Esophagus squamous epithelium (tissue), 5 donors: ENCODE results near the gene WNT5A. TPM values are rescaled to one million over a fixed set of nuclear protein-coding genes. Genes with fewer than 3 reads are reported as not detected.

ENCODE experiments used
- DNase-seq: peaks from one replicate; lab custom pipeline; 2025; lab: John Stamatoyannopoulos, UW
- H3K27ac ChIP-seq, 4 donors: fragments of 200-600 bp; sonication (generic); one replicate each; pipeline ENCODE4 v1.5.1; 2016 to 2019; ENCODE audit warnings: mild to moderate bottlenecking in 1 of 4
- H3K27me3 ChIP-seq, 4 donors: fragments of 200-600 bp; sonication (generic); 1 replicate in 3 of 4; 2 replicates in 1 of 4; pipeline versions ENCODE4 v1.5.1 to v1.6.0; 2017 to 2021; ENCODE audit warnings: antibody characterized with exemption in 1 of 4
- H3K36me3 ChIP-seq, 3 donors: fragments of 200-600 bp; sonication (generic); one replicate each; pipeline ENCODE4 v1.5.1; 2016 to 2019
- H3K4me1 ChIP-seq, 3 donors: fragments of 200-600 bp; sonication (generic); one replicate each; pipeline ENCODE4 v1.5.1; 2017 to 2019
- H3K4me3 ChIP-seq, 4 donors: fragments of 200-600 bp; sonication (generic); 1 replicate in 3 of 4; 2 replicates in 1 of 4; pipeline ENCODE4 v1.5.1; 2016 to 2019; ENCODE audit warnings: mild to moderate bottlenecking in 2 of 4, moderate library complexity in 1 of 4
- H3K9me3 ChIP-seq, 3 donors: fragments of 200-600 bp; sonication (generic); one replicate each; pipeline ENCODE4 v1.5.1; 2016 to 2019
- CTCF ChIP-seq, 6 experiments: fragments of 450-650 bp in 4 of 6; fragments of 200-600 bp in 2 of 6; sonication (generic) in 2 of 6; IDR thresholded peaks; one replicate each; pipeline ENCODE4 v1.5.1; 2016 to 2019; ENCODE audit warnings: antibody characterized with exemption in 6 of 6, mild to moderate bottlenecking in 4 of 6, moderate library complexity in 4 of 6
- POLR2A ChIP-seq, 4 donors: fragments of 450-650 bp; IDR thresholded peaks; one replicate each; pipeline ENCODE4 v1.6.1; 2017; ENCODE audit warnings: antibody characterized with exemption in 4 of 4, mild to moderate bottlenecking in 4 of 4, moderate library complexity in 3 of 4
- WGBS, 2 donors: methylation state at CpG; one replicate each; pipeline ENCODE4 v1.1.5; 2018; 5-methylcytosine and 5-hydroxymethylcytosine counted together
- intact Hi-C: fragments of 100-400 bp; cut with DNase I; formaldehyde crosslinking; loops from one replicate; pipeline ENCODE4 v1.15.0; 2022
- total RNA-seq, 4 donors: library from RNA; depleted of rRNA; stranded (reverse); fragments of >200 nt; gene quantifications; one replicate each; pipeline ENCODE4 v1.1.0, GENCODE V29; 2016
- donor health status: DM: yes; HTN: yes; CAD: no.

The WNT5A gene
- 10 to 100 TPM; 15.8 to 90.4 (median 30.7) TPM for total RNA-seq

DNA sequence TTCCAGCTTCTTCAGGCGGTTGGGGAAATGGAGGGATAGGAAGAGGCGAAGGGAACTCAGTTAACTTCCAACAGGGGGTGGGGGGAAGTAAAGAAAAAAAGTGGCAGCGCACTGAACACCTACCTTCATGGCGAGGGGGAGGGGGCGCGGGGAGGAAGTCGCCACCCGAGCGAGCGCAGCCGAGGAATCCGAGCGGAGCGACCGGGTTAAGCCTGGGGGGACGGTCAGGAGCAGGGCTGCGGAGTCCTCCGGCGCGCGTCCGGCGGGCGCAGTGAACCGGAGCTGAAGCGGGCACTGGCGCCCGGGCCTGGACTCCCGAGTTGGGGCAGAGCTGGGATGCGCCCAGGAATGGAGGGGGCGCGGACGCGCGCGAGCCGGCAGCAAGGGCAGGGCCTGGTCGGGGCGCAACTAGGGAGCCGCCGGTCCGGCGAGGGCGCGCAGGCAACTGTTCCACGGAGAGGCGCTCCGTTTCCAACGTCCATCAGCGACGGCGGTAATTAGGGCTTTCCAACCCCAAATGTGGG, at the start of gene WNT5A:
TSS of gene WNT5A (minus strand) at position 450 of the 524 bp plus-strand sequence. CDS start at position 129, 321 bp downstream.
- DNase-seq: no peak
- H3K4me1 ChIP-seq: peaks cover 25 to 89% (median 32%) of the 10 kb centered on the region in 3 donors
- peak within 1 kb of the TSS; percentile 85 to 93 (median 90) for H3K27ac ChIP-seq
- peak within 1 kb of the TSS; percentile 69 to 89 (median 80) for H3K4me3 ChIP-seq
- WGBS, 2 donors: 1% methylated on average over 29 to 34 of the region's 52 CpGs
- TF ChIP-seq CTCF (IDR thresholded peaks at IDR 0.05): no peak
- no peak for TF ChIP-seq POLR2A (IDR thresholded peaks at IDR 0.05)
- intact Hi-C loops: loop anchor here (10.0 kb wide), 1 partner anchor 418 kb away; no protein-coding TSS in a partner anchor
- no peaks in the 10 kb centered on the region for H3K9me3 ChIP-seq
- H3K27me3 ChIP-seq: peaks cover 0 to 75% (median 0%) of the 10 kb centered on the region in 4 donors
- H3K36me3 ChIP-seq: no peaks in the 10 kb centered on the region

DNA sequence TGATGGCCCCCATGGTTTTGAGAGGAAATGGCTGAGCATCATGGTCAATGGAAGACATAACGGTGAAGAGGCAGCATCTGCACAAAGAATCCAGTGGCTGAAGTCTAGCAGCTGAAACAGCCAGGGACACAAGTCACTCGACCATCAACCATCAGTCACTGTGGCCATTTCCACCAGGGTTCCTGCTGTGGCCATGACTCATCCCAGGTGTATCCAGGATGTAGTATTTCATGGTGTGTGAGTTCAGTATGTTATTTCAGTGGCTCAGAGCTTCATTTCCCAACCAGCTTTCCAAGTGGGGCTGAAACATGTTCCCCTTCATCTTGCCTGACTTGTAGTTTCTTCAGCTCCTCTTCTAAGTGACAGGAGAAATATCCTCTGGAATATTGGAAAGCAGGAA, 47.8 kb upstream of the WNT5A start:
- no peaks in the 10 kb centered on the region for H3K36me3 ChIP-seq
- H3K27me3 ChIP-seq: no peaks in the 10 kb centered on the region
- no peak overlapping the region for H3K4me3 ChIP-seq
- H3K27ac ChIP-seq: no peak overlapping the region
- DNase-seq: no peak
- TF ChIP-seq POLR2A (IDR thresholded peaks at IDR 0.05) (no peak), CTCF (IDR thresholded peaks at IDR 0.05) (no peak)
- 84 to 85% methylated on average over 2 of the region's 2 CpGs for WGBS, 2 donors
- intact Hi-C loops: no loop called here
- H3K4me1 ChIP-seq: peaks cover 0 to 8% (median 0%) of the 10 kb centered on the region in 3 donors
- H3K9me3 ChIP-seq: no peaks in the 10 kb centered on the region

DNA sequence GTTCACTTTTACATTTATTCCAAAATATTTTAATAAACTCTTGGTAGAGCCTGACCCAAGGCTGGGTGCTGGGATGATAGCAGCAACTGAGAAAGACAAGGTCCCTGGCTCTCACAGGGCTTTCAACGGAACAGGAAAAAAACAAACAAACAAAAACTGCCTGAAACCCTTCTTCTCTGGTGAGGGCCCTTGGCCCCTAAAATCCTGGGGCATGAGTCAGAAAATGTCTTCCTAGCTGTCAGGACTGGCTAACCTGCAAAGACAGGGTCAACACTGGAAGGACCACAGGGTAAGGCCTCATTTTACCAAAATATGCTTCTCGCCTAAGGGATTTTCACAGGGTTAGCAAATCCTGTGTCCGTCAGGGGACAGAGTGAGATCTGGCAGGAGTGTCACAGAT, 45.7 kb upstream of the WNT5A start:
- TF ChIP-seq POLR2A (IDR thresholded peaks at IDR 0.05) (no peak), CTCF (IDR thresholded peaks at IDR 0.05) (no peak)
- Histone ChIP-seq H3K4me1 (peaks cover 0 to 10% (median 0%) of the 10 kb centered on the region in 3 donors), H3K27me3 (no peaks in the 10 kb centered on the region), H3K9me3 (no peaks in the 10 kb centered on the region), H3K4me3 (no peak overlapping the region), H3K36me3 (no peaks in the 10 kb centered on the region), H3K27ac (no peak overlapping the region)
- intact Hi-C loops: no loop called here
- WGBS, 2 donors: 89% methylated on average over 3 of the region's 3 CpGs; no CpG with 5 or more reads in 1 of the 2 donors
- DNase-seq: no peak

- no peaks in the 10 kb centered on the region for H3K9me3 ChIP-seq
These were observed 44.2 kb upstream of the WNT5A start for GRCh38 chr3:55531321-55531720.

More at GRCh38 chr3:55531321-55531720, 44.2 kb upstream of the WNT5A start:
- Histone ChIP-seq H3K4me1 (peaks cover 0 to 10% (median 0%) of the 10 kb centered on the region in 3 donors), H3K27ac (no peak overlapping the region), H3K4me3 (no peak overlapping the region), H3K27me3 (no peaks in the 10 kb centered on the region), H3K36me3 (no peaks in the 10 kb centered on the region)
- WGBS, 2 donors: 75 to 78% methylated on average over 1 of the region's 1 CpG
- intact Hi-C loops: no loop called here
- no peak for DNase-seq
- TF ChIP-seq POLR2A (IDR thresholded peaks at IDR 0.05): no peak
- TF ChIP-seq CTCF (IDR thresholded peaks at IDR 0.05): no peak
